Measurements from ENCODE around the gene ASAP3. TPM values are rescaled to one million over a fixed set of nuclear protein-coding genes. Genes with fewer than 3 reads are reported as not detected.

The ASAP3 gene
- total and polyA plus RNA-seq, 2 experiments from 2014 or later, result 28.8 to 45.1 TPM

- H3K27me3 ChIP-seq, result no peaks in the 10 kb centered on the region
- peaks cover 23% of the 10 kb centered on the region for H3K4me1 ChIP-seq (ENCODE audit: insufficient read depth)
- no peak overlapping the region for H3K27ac ChIP-seq
- TF ChIP-seq, protein P1, sequence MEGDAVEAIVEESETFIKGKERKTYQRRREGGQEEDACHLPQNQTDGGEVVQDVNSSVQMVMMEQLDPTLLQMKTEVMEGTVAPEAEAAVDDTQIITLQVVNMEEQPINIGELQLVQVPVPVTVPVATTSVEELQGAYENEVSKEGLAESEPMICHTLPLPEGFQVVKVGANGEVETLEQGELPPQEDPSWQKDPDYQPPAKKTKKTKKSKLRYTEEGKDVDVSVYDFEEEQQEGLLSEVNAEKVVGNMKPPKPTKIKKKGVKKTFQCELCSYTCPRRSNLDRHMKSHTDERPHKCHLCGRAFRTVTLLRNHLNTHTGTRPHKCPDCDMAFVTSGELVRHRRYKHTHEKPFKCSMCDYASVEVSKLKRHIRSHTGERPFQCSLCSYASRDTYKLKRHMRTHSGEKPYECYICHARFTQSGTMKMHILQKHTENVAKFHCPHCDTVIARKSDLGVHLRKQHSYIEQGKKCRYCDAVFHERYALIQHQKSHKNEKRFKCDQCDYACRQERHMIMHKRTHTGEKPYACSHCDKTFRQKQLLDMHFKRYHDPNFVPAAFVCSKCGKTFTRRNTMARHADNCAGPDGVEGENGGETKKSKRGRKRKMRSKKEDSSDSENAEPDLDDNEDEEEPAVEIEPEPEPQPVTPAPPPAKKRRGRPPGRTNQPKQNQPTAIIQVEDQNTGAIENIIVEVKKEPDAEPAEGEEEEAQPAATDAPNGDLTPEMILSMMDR (IDR thresholded peaks at IDR 0.05; ENCODE audit: poor library complexity), result no peak
- TF ChIP-seq EZH2phosphoT487 (IDR thresholded peaks at IDR 0.05; ENCODE audit: low read depth, severe bottlenecking, unreplicated experiment) (no peak), EZH2 (IDR thresholded peaks at IDR 0.05; ENCODE audit: borderline replicate concordance) (no peak)
- no peak for DNase-seq (ENCODE audit: low spot score)
- H3K9me3 ChIP-seq (ENCODE audit: low read depth), result no peaks in the 10 kb centered on the region
- H3K4me3 ChIP-seq, result no peak overlapping the region
- H3K9me2 ChIP-seq (replicated peaks; ENCODE audit: insufficient read depth), result no peaks in the 10 kb centered on the region
- no peaks in the 10 kb centered on the region for H3K36me3 ChIP-seq (replicated peaks; ENCODE audit: insufficient read depth, low read depth)
- no peak overlapping the region for H3K4me2 ChIP-seq
- no peaks in the 10 kb centered on the region for H3K79me2 ChIP-seq
- 96% methylated on average over 8 of the region's 8 CpGs for WGBS (ENCODE audit: low lambda C conversion rate, missing lambda C conversion rate)
- no peak overlapping the region for H2AFZ ChIP-seq
- H4K20me1 ChIP-seq (ENCODE audit: insufficient read depth, poor library complexity, severe bottlenecking), result no peaks in the 10 kb centered on the region
Observed at GRCh38 chr1:23526329-23527041, 42.5 kb upstream of the ASAP3 start.

DNA sequence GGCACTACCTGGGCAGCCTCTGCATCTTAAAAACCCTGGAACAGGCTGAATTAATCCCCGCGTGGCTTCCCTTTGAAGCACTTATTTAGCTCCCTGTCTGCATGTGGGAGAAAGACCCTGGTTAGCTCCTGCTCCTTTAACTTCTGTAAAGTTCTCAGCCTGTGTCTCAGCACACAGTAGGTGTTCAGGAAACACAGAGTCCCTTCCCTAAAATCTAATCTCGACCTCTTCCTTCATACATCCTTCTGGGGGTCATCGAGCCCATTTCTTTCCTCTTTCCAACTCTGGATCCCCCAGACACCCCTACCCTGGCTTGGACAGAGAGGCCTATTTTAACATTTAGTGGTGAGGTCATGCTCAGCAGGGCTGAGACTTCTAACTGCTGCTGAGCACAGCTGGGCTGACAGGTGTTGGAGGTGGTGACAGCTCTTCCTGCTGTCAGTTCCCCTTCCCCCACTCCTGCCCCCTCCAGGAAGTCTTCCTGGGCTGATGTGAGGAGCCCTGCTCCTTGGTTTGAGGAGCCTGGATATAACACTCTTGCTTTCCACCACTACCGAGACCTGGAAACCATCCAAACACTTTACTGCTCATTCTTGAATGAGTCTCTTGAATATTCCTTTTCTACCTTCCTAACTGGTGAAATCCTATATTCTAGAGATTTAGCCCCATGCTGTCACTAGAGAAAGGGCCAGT, 41.7 kb upstream of the ASAP3 start:
- Histone ChIP-seq H4K20me1 (ENCODE audit: insufficient read depth, poor library complexity, severe bottlenecking) (no peaks in the 10 kb centered on the region), H3K9me2 (replicated peaks; ENCODE audit: insufficient read depth) (no peaks in the 10 kb centered on the region), H3K36me3 (replicated peaks; ENCODE audit: insufficient read depth, low read depth) (no peaks in the 10 kb centered on the region), H3K9me3 (ENCODE audit: low read depth) (no peaks in the 10 kb centered on the region), H3K79me2 (no peaks in the 10 kb centered on the region), H3K27me3 (no peaks in the 10 kb centered on the region), H3K27ac (no peak overlapping the region), H2AFZ (no peak overlapping the region), H3K4me1 (ENCODE audit: insufficient read depth) (peaks cover 19% of the 10 kb centered on the region), H3K4me2 (no peak overlapping the region), H3K4me3 (no peak overlapping the region)
- TF ChIP-seq, protein P1 (IDR thresholded peaks at IDR 0.05; ENCODE audit: poor library complexity), result no peak
- TF ChIP-seq EZH2 (IDR thresholded peaks at IDR 0.05; ENCODE audit: borderline replicate concordance) (no peak), EZH2phosphoT487 (IDR thresholded peaks at IDR 0.05; ENCODE audit: low read depth, severe bottlenecking, unreplicated experiment) (no peak)
- 83% methylated on average over 5 of the region's 5 CpGs for WGBS (ENCODE audit: low lambda C conversion rate, missing lambda C conversion rate)
- no peak for DNase-seq (ENCODE audit: low spot score)

DNA sequence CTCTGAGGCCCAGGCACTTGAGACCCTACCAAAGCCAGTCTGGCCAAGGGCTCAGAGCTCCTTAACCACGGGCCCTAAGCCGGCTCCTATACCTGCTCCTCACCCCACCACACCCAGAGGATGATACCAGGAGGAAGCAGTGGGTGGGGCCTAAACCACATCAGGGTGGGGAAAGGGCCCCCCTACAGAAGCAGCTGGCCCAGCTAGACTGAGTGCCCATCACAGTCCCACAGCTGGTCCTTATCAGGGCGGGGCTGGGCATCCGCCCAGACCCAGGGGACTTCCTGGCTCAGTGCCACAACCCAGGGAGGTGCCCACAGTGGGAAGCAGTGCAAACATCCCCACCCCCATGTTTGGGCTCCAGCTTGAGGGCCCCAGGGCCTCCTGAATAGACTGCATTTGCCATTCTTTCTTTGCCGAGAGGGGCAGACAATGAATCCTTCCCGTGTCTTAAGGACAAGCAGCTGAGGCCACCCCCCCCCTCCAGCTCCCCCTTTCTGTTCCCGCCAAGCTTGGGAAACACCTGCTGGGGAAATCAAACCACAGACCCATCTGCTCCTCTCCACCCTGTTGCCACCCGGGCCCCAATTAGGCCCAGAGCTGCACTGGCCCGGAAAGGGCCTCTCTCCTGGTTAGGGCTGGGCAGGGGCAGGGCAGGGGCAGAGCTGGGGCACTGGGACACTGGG, 40.9 kb upstream of the ASAP3 start:
- Histone ChIP-seq H3K4me1 (ENCODE audit: insufficient read depth) (peaks cover 16% of the 10 kb centered on the region), H3K9me3 (ENCODE audit: low read depth) (no peaks in the 10 kb centered on the region), H3K4me2 (no peak overlapping the region), H2AFZ (no peak overlapping the region), H3K27me3 (no peaks in the 10 kb centered on the region), H3K9me2 (replicated peaks; ENCODE audit: insufficient read depth) (no peaks in the 10 kb centered on the region), H3K79me2 (no peaks in the 10 kb centered on the region), H3K27ac (no peak overlapping the region), H4K20me1 (ENCODE audit: insufficient read depth, poor library complexity, severe bottlenecking) (no peaks in the 10 kb centered on the region), H3K36me3 (replicated peaks; ENCODE audit: insufficient read depth, low read depth) (no peaks in the 10 kb centered on the region), H3K4me3 (no peak overlapping the region)
- WGBS (ENCODE audit: low lambda C conversion rate, missing lambda C conversion rate), result 63% methylated on average over 9 of the region's 9 CpGs
- no peak for TF ChIP-seq EZH2phosphoT487 (IDR thresholded peaks at IDR 0.05; ENCODE audit: low read depth, severe bottlenecking, unreplicated experiment)
- no peak for TF ChIP-seq EZH2 (IDR thresholded peaks at IDR 0.05; ENCODE audit: borderline replicate concordance)
- TF ChIP-seq, protein P1 (IDR thresholded peaks at IDR 0.05; ENCODE audit: poor library complexity), result no peak
- no peak for DNase-seq (ENCODE audit: low spot score)

Measured in hepatocyte (in vitro differentiated cells).